ENCODE measurements around the gene NHERF1. TPM values are rescaled to one million over a fixed set of nuclear protein-coding genes. Genes with fewer than 3 reads are reported as not detected.
A peak's percentile ranks its signal among the peaks of the same experiment; 100 is the strongest.

The NHERF1 gene
- total and polyA plus RNA-seq, 2 of the 13 experiments (the other 11 are each of a cell fraction or from before 2014, with no cell fraction given), result 169 to 269 TPM

- TF ChIP-seq, protein P1, sequence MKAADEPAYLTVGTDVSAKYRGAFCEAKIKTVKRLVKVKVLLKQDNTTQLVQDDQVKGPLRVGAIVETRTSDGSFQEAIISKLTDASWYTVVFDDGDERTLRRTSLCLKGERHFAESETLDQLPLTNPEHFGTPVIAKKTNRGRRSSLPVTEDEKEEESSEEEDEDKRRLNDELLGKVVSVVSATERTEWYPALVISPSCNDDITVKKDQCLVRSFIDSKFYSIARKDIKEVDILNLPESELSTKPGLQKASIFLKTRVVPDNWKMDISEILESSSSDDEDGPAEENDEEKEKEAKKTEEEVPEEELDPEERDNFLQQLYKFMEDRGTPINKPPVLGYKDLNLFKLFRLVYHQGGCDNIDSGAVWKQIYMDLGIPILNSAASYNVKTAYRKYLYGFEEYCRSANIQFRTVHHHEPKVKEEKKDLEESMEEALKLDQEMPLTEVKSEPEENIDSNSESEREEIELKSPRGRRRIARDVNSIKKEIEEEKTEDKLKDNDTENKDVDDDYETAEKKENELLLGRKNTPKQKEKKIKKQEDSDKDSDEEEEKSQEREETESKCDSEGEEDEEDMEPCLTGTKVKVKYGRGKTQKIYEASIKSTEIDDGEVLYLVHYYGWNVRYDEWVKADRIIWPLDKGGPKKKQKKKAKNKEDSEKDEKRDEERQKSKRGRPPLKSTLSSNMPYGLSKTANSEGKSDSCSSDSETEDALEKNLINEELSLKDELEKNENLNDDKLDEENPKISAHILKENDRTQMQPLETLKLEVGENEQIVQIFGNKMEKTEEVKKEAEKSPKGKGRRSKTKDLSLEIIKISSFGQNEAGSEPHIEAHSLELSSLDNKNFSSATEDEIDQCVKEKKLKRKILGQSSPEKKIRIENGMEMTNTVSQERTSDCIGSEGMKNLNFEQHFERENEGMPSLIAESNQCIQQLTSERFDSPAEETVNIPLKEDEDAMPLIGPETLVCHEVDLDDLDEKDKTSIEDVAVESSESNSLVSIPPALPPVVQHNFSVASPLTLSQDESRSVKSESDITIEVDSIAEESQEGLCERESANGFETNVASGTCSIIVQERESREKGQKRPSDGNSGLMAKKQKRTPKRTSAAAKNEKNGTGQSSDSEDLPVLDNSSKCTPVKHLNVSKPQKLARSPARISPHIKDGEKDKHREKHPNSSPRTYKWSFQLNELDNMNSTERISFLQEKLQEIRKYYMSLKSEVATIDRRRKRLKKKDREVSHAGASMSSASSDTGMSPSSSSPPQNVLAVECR (CRISPR knock-in tag; IDR thresholded peaks at IDR 0.05; ENCODE audit: borderline replicate concordance), result peak; percentile 82; the same call in 1 of the 2 replicates
- 0 out of 2 replicates have a peak, but pooled peaks have one; percentile 66 for TF ChIP-seq ZNF253 (CRISPR knock-in tag; IDR thresholded peaks at IDR 0.05; ENCODE audit: borderline replicate concordance)
- TF ChIP-seq, protein P2, sequence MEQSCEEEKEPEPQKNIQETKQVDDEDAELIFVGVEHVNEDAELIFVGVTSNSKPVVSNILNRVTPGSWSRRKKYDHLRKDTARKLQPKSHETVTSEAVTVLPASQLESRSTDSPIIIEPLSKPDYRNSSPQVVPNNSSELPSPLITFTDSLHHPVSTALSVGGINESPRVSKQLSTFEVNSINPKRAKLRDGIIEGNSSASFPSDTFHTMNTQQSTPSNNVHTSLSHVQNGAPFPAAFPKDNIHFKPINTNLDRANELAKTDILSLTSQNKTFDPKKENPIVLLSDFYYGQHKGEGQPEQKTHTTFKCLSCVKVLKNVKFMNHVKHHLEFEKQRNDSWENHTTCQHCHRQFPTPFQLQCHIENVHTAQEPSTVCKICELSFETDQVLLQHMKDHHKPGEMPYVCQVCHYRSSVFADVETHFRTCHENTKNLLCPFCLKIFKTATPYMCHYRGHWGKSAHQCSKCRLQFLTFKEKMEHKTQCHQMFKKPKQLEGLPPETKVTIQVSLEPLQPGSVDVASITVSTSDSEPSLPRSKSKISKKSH (CRISPR knock-in tag; IDR thresholded peaks at IDR 0.05; ENCODE audit: borderline replicate concordance), result no peak
- TF ChIP-seq ZFP82 (CRISPR knock-in tag; IDR thresholded peaks at IDR 0.05; ENCODE audit: borderline replicate concordance), result no peak
- TF ChIP-seq TCF12 (IDR thresholded peaks at IDR 0.05), result no peak
- no peak for TF ChIP-seq TCF12 (CRISPR knock-in tag; IDR thresholded peaks at IDR 0.05)
- TF ChIP-seq, protein P3, sequence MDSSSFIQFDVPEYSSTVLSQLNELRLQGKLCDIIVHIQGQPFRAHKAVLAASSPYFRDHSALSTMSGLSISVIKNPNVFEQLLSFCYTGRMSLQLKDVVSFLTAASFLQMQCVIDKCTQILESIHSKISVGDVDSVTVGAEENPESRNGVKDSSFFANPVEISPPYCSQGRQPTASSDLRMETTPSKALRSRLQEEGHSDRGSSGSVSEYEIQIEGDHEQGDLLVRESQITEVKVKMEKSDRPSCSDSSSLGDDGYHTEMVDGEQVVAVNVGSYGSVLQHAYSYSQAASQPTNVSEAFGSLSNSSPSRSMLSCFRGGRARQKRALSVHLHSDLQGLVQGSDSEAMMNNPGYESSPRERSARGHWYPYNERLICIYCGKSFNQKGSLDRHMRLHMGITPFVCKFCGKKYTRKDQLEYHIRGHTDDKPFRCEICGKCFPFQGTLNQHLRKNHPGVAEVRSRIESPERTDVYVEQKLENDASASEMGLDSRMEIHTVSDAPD (CRISPR knock-in tag; IDR thresholded peaks at IDR 0.05), result peak; percentile 45; the same call in 1 of the 2 replicates
- TF ChIP-seq, protein P4, sequence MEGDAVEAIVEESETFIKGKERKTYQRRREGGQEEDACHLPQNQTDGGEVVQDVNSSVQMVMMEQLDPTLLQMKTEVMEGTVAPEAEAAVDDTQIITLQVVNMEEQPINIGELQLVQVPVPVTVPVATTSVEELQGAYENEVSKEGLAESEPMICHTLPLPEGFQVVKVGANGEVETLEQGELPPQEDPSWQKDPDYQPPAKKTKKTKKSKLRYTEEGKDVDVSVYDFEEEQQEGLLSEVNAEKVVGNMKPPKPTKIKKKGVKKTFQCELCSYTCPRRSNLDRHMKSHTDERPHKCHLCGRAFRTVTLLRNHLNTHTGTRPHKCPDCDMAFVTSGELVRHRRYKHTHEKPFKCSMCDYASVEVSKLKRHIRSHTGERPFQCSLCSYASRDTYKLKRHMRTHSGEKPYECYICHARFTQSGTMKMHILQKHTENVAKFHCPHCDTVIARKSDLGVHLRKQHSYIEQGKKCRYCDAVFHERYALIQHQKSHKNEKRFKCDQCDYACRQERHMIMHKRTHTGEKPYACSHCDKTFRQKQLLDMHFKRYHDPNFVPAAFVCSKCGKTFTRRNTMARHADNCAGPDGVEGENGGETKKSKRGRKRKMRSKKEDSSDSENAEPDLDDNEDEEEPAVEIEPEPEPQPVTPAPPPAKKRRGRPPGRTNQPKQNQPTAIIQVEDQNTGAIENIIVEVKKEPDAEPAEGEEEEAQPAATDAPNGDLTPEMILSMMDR (CRISPR knock-in tag; IDR thresholded peaks at IDR 0.05), result peak; percentile 99
- TF ChIP-seq ZBTB46 (CRISPR knock-in tag; IDR thresholded peaks at IDR 0.05; ENCODE audit: borderline replicate concordance), result no peak
- TF ChIP-seq ELK4 (CRISPR knock-in tag; IDR thresholded peaks at IDR 0.05; ENCODE audit: borderline replicate concordance), result no peak
- no peak for TF ChIP-seq TBX3 (IDR thresholded peaks at IDR 0.05; ENCODE audit: borderline replicate concordance)
- TF ChIP-seq, protein P5, sequence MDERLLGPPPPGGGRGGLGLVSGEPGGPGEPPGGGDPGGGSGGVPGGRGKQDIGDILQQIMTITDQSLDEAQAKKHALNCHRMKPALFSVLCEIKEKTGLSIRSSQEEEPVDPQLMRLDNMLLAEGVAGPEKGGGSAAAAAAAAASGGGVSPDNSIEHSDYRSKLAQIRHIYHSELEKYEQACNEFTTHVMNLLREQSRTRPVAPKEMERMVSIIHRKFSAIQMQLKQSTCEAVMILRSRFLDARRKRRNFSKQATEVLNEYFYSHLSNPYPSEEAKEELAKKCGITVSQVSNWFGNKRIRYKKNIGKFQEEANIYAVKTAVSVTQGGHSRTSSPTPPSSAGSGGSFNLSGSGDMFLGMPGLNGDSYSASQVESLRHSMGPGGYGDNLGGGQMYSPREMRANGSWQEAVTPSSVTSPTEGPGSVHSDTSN (CRISPR knock-in tag; IDR thresholded peaks at IDR 0.05), result no peak
- 0 out of 2 replicates have a peak, but pooled peaks have one; percentile 40 for TF ChIP-seq ZNF138 (CRISPR knock-in tag; IDR thresholded peaks at IDR 0.05; ENCODE audit: low read depth)
Measured at GRCh38 chr17:74770498-74771318, 22.3 kb downstream of the NHERF1 start (continued).
